SK-N-SH (cell line): ENCODE results near the gene MACROD2. TPM values are rescaled to one million over a fixed set of nuclear protein-coding genes. Genes with fewer than 3 reads are reported as not detected.

Experiments used
- CTCF ChIA-PET: fragments of 300-600, 350-600 bp; formaldehyde crosslinking; extraction: SDS; loops from one replicate; lab custom pipeline; 2021; lab: Yijun Ruan, JAX
- POLR2A ChIA-PET: fragments of 350-600 bp; sonication (Branson Sonifier 250); formaldehyde crosslinking; extraction: SDS; loops from one replicate; lab custom pipeline; 2020; ENCODE audit warnings: antibody characterized with exemption, inconsistent platforms; lab: Yijun Ruan, JAX
- DNase-seq: peaks from one replicate; pipeline ENCODE4 v3.0.0; 2012
- H2AFZ ChIP-seq: fragments of 200-600 bp; sonication (generic); 2 replicates; pipeline ENCODE4 v1.8.1; 2016; ENCODE audit warnings: antibody characterized with exemption, mild to moderate bottlenecking, low read depth
- H3F3A ChIP-seq: fragments of 200-600 bp; sonication (generic); replicated peaks from 2 replicates; pipeline ENCODE3; 2016; ENCODE audit warnings: antibody characterized with exemption, mild to moderate bottlenecking; ENCODE audit not compliant: insufficient read depth
- H3K27ac ChIP-seq, 2 experiments: fragments of 200-500 bp in 1 of 2; fragments of 200-600 bp in 1 of 2; sonication (Bioruptor generic) in 1 of 2; sonication (generic), shearing (Covaris generic) in 1 of 2; 2 replicates each; pipeline versions ENCODE4 v1.5.1 to v1.6.1; 2014 to 2016; ENCODE audit warnings: low read depth in 2 of 2, inconsistent platforms in 1 of 2, low read length in 1 of 2, mild to moderate bottlenecking in 1 of 2, mixed read lengths in 1 of 2
- H3K27me3 ChIP-seq: fragments of 200-600 bp; sonication (generic), shearing (Covaris generic); 2 replicates; pipeline ENCODE4 v1.6.1; 2016; ENCODE audit warnings: mixed run types; ENCODE audit not compliant: insufficient read depth
- H3K36me3 ChIP-seq, 2 experiments: fragments of 200-500 bp in 1 of 2; fragments of 200-600 bp in 1 of 2; sonication (Bioruptor generic) in 1 of 2; sonication (generic) in 1 of 2; replicated peaks in 1 of 2; 2 replicates each; pipeline versions ENCODE3 to v1.5.1; 2014 to 2016; ENCODE audit warnings: low read length in 1 of 2, mild to moderate bottlenecking in 1 of 2; ENCODE audit not compliant: insufficient read depth in 2 of 2, control insufficient read depth in 1 of 2
- H3K4me1 ChIP-seq, 2 experiments: fragments of 200-500 bp in 1 of 2; fragments of 200-600 bp in 1 of 2; sonication (Bioruptor generic) in 1 of 2; sonication (generic), shearing (Covaris generic) in 1 of 2; 2 replicates each; pipeline versions ENCODE4 v1.5.1 to v1.6.1; 2014 to 2016; ENCODE audit warnings: low read depth in 1 of 2, low read length in 1 of 2, mixed run types in 1 of 2; ENCODE audit not compliant: insufficient read depth in 2 of 2, control insufficient read depth in 1 of 2
- H3K4me2 ChIP-seq: fragments of 200-600 bp; sonication (generic), shearing (Covaris generic); 2 replicates; pipeline ENCODE4 v1.6.1; 2017; ENCODE audit warnings: mixed run types
- H3K4me3 ChIP-seq, 2 experiments: fragments of 200-500 bp in 1 of 2; fragments of 200-600 bp in 1 of 2; sonication (Bioruptor generic) in 1 of 2; sonication (generic), shearing (Covaris generic) in 1 of 2; 2 replicates each; pipeline versions ENCODE4 v1.5.1 to v1.8.1; 2014 to 2016; ENCODE audit warnings: low read depth in 2 of 2, inconsistent platforms in 1 of 2, low read length in 1 of 2, mild to moderate bottlenecking in 1 of 2, mixed read lengths in 1 of 2, moderate library complexity in 1 of 2
- H3K79me2 ChIP-seq: fragments of 200-600 bp; sonication (generic); 2 replicates; pipeline ENCODE4 v1.8.1; 2017; ENCODE audit warnings: mild to moderate bottlenecking; ENCODE audit not compliant: insufficient read depth
- H3K9ac ChIP-seq: fragments of 200-600 bp; sonication (generic); 2 replicates; pipeline ENCODE4 v1.6.1; 2017; ENCODE audit warnings: mixed run types
- H3K9me2 ChIP-seq: fragments of 200-600 bp; sonication (generic); 2 replicates; pipeline ENCODE4 v1.6.1; 2017; ENCODE audit warnings: mixed run types
- H3K9me3 ChIP-seq: fragments of 200-600 bp; sonication (generic); 2 replicates; pipeline ENCODE4 v1.6.1; 2017; ENCODE audit warnings: mixed run types, mild to moderate bottlenecking, moderate library complexity
- H4K20me1 ChIP-seq: fragments of 200-600 bp; sonication (generic); 2 replicates; pipeline ENCODE4 v1.6.1; 2017; ENCODE audit warnings: mild to moderate bottlenecking, mixed run types; ENCODE audit not compliant: insufficient read depth
- CHD2 ChIP-seq: fragments of 150-350 bp; IDR thresholded peaks from 2 replicates; pipeline ENCODE4 v1.6.1; 2018; ENCODE audit warnings: low read length; ENCODE audit not compliant: partially characterized antibody
- EP300 ChIP-seq, 2 experiments: IDR thresholded peaks; 2 replicates each; pipeline versions ENCODE4 v1.4.0 to v1.6.1; 2012; ENCODE audit warnings: borderline replicate concordance in 1 of 2, low read depth in 1 of 2, low read length in 1 of 2
- EZH2phosphoT487 ChIP-seq: fragments of 200-600 bp; sonication (generic); IDR thresholded peaks from 2 replicates; pipeline ENCODE4 v1.6.1; 2017; ENCODE audit warnings: low read depth, mixed run types, mild to moderate bottlenecking, antibody characterized with exemption, moderate library complexity, borderline replicate concordance
- FOXM1 ChIP-seq: IDR thresholded peaks from 2 replicates; pipeline ENCODE4 v1.4.0; 2012; ENCODE audit warnings: low read depth, mild to moderate bottlenecking
- GABPA ChIP-seq: IDR thresholded peaks from 2 replicates; pipeline ENCODE4 v1.4.0; 2012; ENCODE audit warnings: low read depth, mild to moderate bottlenecking
- GATA2 ChIP-seq: sonication (generic); formaldehyde crosslinking; IDR thresholded peaks from 2 replicates; pipeline ENCODE4 v1.5.0; 2020; ENCODE audit warnings: mild to moderate bottlenecking, missing genetic modification reagents
- NFIC ChIP-seq: IDR thresholded peaks from 2 replicates; pipeline ENCODE4 v1.4.0; 2012; ENCODE audit warnings: borderline replicate concordance
- NRF1 ChIP-seq: IDR thresholded peaks from 2 replicates; pipeline ENCODE4 v1.6.1; 2012; ENCODE audit warnings: low read depth, mild to moderate bottlenecking, low read length
- POLR2AphosphoS5 ChIP-seq: IDR thresholded peaks from 2 replicates; pipeline ENCODE4 v1.6.1; 2012; ENCODE audit warnings: low read depth, low read length
- RFX5 ChIP-seq: IDR thresholded peaks from 2 replicates; pipeline ENCODE4 v1.6.1; 2012; ENCODE audit warnings: mild to moderate bottlenecking, improper control_type of control experiment, low read length
- SMC3 ChIP-seq: IDR thresholded peaks from 2 replicates; pipeline ENCODE4 v1.6.1; 2012; ENCODE audit warnings: low read depth, low read length, improper control_type of control experiment
- TAF1 ChIP-seq: IDR thresholded peaks from 2 replicates; pipeline ENCODE4 v1.6.1; 2012; ENCODE audit warnings: low read depth, mild to moderate bottlenecking, low read length, moderate library complexity, borderline replicate concordance
- TCF12 ChIP-seq: IDR thresholded peaks from 2 replicates; pipeline ENCODE4 v1.4.0; 2012
- TEAD4 ChIP-seq: IDR thresholded peaks from 2 replicates; pipeline ENCODE4 v1.4.0; 2012; ENCODE audit warnings: mild to moderate bottlenecking, borderline replicate concordance; ENCODE audit not compliant: insufficient read depth
- USF1 ChIP-seq: IDR thresholded peaks from 2 replicates; pipeline ENCODE4 v1.4.0; 2012; ENCODE audit warnings: low read depth, borderline replicate concordance
- YY1 ChIP-seq: IDR thresholded peaks from 2 replicates; pipeline ENCODE4 v1.4.0; 2012; ENCODE audit warnings: low read depth, mild to moderate bottlenecking
- WGBS: methylation state at CpG from one replicate; pipeline ENCODE4 v1.1.6; 2017; ENCODE audit warnings: low lambda C conversion rate; 5-methylcytosine and 5-hydroxymethylcytosine counted together
- polyA plus RNA-seq, 3 experiments: library from polyadenylated mRNA; depleted of rRNA; stranded (reverse); fragments of >200 nt; gene quantifications; 2 replicates each; pipeline ENCODE4 v1.2.3, GENCODE V29; 2012
- TF ChIP-seq, protein P1 (sequence below): fragments of 150-350 bp; IDR thresholded peaks from 2 replicates; pipeline ENCODE4 v1.6.1; 2016; ENCODE audit warnings: mild to moderate bottlenecking, low read depth, low read length

The MACROD2 gene
- polyA plus RNA-seq, 1 of the 3 experiments (the other 2 are of a cell fraction): 0.33 TPM

GRCh38 chr20:14688005-14688404, 692.7 kb downstream of the MACROD2 start (continued):
- TF ChIP-seq YY1 (no peak), TAF1 (no peak), RFX5 (no peak), TCF12 (0 out of 2 replicates have a peak, but pooled peaks have one; percentile 16), NRF1 (no peak), CHD2 (no peak), USF1 (no peak), EP300 (IDR thresholded peaks at IDR 0.05; ENCODE audit: borderline replicate concordance in 1 of 2, low read depth in 1 of 2, low read length in 1 of 2) (peak in 1 of 2 experiments; percentile 70; a peak in 2 of 4 replicates), TEAD4 (no peak), POLR2AphosphoS5 (no peak), GABPA (no peak)
- TF ChIP-seq, protein P1, sequence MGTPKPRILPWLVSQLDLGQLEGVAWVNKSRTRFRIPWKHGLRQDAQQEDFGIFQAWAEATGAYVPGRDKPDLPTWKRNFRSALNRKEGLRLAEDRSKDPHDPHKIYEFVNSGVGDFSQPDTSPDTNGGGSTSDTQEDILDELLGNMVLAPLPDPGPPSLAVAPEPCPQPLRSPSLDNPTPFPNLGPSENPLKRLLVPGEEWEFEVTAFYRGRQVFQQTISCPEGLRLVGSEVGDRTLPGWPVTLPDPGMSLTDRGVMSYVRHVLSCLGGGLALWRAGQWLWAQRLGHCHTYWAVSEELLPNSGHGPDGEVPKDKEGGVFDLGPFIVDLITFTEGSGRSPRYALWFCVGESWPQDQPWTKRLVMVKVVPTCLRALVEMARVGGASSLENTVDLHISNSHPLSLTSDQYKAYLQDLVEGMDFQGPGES: no peak

DNA sequence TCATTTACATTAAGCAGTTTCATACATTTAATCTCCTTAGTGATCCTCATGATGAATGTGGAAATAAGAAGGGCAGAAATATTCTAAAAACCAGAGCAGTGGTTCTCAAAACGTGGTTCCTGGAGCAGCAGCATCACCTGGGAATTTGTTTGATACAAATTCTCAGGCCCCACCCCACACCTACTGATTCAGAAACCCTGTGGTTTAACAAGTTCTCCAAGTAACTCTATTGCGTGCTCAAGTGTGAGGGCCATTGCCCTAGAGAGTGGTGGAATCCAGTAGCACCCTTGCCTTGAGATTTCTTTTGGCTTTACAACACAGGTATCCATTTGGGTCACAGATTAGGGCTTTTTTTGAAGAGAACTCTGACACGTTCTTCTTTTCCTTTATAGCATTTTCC, 696.7 kb downstream of the MACROD2 start:
- no peak for DNase-seq
- Histone ChIP-seq H3K4me1 (no peaks in the 10 kb centered on the region; a peak in 1 of 4 replicates), H3K9me2 (no peaks in the 10 kb centered on the region), H3K36me3 (no peaks in the 10 kb centered on the region), H3F3A (no peaks in the 10 kb centered on the region), H3K4me2 (no peak overlapping the region), H3K27me3 (no peaks in the 10 kb centered on the region), H3K9ac (no peak overlapping the region), H3K4me3 (no peak overlapping the region), H3K79me2 (no peaks in the 10 kb centered on the region), H2AFZ (no peak overlapping the region), H3K9me3 (no peaks in the 10 kb centered on the region), H4K20me1 (no peaks in the 10 kb centered on the region), H3K27ac (no peak overlapping the region)
- 74% methylated on average over 3 of the region's 3 CpGs for WGBS
- ChIA-PET CTCF (interaction anchor here (0.6 kb wide), 1 partner anchor 46 kb away, joined by 3 read pairs; no protein-coding TSS in a partner anchor), POLR2A (no interaction called here)
- TF ChIP-seq GABPA: no peak
- no peak for TF ChIP-seq RFX5
- no peak for TF ChIP-seq NFIC
- TF ChIP-seq EZH2phosphoT487: no peak
- TF ChIP-seq FOXM1: no peak
- no peak for TF ChIP-seq GATA2 (CRISPR knock-in tag)
- no peak for TF ChIP-seq SMC3
